ENCODE data around the gene IL5.

Gene IL5

DNA sequence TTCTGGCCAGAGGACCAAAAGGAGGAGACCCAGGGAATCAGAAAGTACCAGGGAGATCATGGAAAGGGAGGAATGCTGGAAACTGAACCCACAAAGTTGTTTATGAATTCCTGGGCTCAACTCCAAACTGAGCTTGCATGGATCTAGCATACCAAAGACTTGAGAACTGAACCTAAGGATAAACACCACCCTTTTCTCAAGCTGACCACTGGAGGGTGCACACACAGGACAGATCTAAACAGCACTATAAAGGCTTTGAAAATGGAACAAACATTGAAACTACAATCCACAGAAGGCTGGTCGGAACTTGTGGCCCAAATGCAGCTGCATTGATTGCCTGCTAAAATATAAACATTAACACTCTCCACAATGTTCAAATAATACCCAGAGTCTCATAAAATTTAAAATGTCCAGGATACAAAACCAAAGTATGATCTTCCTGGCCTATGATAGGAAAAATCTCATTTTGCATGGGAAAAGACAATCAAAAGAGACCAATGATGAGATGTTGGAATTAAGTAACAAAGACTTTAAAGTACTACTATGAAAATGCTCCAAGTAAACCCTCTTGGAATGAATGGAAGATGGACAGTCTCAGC lies 37.1 kb downstream of the IL5 start:
- peak; percentile 63 for DNase-seq (ENCODE audit: low spot score)
- TF ChIP-seq, protein P1, sequence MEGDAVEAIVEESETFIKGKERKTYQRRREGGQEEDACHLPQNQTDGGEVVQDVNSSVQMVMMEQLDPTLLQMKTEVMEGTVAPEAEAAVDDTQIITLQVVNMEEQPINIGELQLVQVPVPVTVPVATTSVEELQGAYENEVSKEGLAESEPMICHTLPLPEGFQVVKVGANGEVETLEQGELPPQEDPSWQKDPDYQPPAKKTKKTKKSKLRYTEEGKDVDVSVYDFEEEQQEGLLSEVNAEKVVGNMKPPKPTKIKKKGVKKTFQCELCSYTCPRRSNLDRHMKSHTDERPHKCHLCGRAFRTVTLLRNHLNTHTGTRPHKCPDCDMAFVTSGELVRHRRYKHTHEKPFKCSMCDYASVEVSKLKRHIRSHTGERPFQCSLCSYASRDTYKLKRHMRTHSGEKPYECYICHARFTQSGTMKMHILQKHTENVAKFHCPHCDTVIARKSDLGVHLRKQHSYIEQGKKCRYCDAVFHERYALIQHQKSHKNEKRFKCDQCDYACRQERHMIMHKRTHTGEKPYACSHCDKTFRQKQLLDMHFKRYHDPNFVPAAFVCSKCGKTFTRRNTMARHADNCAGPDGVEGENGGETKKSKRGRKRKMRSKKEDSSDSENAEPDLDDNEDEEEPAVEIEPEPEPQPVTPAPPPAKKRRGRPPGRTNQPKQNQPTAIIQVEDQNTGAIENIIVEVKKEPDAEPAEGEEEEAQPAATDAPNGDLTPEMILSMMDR (IDR thresholded peaks at IDR 0.05; ENCODE audit: extremely low read depth, missing control alignments): peak; percentile 37

DNA sequence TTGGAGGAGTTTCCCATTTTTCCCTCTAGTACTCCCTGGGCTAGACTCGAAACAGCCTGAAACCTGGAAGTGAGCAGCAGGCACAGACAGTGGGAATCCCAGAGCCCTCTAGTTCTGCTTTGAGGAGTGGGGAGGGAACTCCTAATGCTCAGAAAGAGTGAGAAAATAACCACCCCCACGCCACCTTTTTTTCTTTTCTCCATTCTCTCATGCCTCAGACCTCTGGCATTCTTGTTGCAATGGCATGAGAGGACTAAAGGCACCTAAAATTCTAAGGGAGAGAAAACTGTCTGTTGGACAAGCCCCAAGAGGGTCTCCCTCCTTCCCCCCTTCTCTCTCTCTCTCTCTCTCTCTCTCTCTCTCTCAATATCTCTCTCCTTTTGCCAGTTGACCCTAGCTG lies 37.7 kb downstream of the IL5 start:
- no peak for DNase-seq (ENCODE audit: low spot score)
- TF ChIP-seq, protein P1 (IDR thresholded peaks at IDR 0.05; ENCODE audit: extremely low read depth, missing control alignments): no peak

DNA sequence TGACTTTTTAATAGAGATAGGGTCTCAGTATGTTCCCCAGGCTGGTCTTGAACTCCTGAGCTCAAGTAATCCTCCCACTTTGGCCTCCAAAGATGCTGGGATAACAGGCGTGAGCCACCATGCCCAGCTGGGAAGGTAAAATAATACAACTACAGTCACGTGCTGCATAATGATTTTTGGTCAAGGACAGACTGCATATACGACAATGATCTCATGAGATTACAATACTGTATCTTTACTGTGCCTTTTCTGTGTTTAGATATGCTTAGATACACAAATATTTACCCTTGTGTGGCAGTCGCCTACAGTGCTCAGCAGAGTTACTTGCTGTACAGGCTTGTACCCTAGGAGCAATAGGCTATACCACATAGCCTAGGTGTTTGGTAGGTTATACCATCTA lies 38.6 kb downstream of the IL5 start:
- TF ChIP-seq, protein P1 (IDR thresholded peaks at IDR 0.05; ENCODE audit: extremely low read depth, missing control alignments): no peak
- no peak for DNase-seq (ENCODE audit: low spot score)

DNA sequence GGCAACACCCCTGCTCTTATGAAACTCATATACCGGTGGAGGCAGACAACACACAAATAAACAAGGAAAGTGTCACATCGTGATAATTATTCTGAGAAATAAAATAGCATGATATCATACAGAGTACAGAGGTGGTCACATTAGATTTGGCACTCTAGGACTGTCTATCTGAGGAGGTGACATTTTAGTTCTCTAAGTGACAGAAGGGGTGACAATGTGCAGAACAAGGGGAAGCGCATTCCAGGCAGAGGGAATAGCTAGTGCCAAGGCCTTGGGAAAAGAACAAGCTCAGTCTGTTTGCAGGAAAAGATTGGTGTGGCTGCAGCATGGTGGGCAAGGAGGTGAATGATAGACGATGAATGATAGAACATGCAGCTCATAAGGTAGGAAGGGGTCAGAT lies 40.1 kb downstream of the IL5 start:
- TF ChIP-seq, protein P1 (IDR thresholded peaks at IDR 0.05; ENCODE audit: extremely low read depth, missing control alignments): no peak
- DNase-seq (ENCODE audit: low spot score): no peak

DNA sequence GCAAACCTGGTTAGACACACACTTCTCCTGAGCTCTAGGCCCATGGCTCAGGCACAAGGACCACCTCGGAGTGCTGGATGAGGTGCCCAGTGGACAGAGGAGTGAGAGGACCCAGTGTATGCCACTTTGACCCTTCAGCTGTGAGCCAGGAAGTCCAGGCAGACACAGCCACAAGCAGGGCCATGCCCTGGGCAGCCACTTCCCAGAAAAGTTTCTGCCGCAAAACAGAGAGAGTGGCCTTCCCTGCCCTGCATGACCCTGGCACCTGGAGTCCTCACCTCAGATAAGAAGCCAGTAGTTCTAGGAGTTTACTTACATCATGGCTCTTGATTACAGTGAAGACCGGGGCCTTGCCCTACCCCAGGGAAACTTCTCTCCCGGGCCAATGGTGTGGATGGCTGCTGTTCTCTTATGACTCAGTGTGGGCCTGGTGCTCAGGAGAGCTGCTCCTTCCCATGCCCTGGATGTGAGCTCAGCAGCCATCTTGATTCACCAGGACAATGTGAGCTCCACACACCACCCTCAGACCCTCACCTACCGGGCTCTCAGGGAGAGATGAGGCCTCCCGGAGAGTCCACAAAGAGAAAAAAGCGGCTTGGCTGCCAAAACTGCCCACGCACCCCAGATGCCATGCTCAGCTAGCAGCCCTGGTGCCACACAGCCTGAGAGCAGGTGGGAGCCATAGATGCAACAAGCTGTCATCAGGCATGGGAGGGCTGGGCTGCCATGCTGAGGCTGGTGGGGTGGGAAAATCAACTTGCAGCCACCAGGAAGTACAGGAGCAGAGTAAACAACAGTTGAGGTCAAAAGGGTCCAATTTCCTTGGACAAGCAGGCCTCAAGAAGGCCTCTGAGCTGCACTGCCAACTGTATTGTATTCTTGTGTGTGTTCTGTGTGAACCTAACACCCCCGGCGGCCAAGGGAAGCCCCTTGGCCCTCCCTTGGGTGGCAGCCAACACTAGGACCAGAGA lies 41.1 kb downstream of the IL5 start:
- TF ChIP-seq, protein P1 (IDR thresholded peaks at IDR 0.05; ENCODE audit: extremely low read depth, missing control alignments): no peak
- DNase-seq (ENCODE audit: low spot score): no peak

DNA sequence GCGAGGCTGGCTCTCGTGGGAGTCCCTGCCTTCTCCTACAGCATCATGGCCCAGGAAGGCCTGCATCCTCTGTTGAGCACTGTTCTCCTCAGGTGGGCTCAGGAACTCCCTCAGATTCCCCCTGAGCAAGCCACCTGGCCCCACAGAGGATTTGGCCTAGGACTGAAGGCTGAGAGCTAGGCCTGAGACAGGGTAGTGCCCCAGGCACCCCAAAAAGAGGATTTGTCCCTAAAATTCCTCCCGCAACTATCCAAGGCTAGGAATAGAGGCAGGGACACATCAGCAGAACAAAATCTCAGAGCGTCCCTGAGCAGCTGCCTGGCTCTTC lies 41.7 kb downstream of the IL5 start:
- TF ChIP-seq, protein P1 (IDR thresholded peaks at IDR 0.05; ENCODE audit: extremely low read depth, missing control alignments): no peak
- no peak for DNase-seq (ENCODE audit: low spot score)

DNA sequence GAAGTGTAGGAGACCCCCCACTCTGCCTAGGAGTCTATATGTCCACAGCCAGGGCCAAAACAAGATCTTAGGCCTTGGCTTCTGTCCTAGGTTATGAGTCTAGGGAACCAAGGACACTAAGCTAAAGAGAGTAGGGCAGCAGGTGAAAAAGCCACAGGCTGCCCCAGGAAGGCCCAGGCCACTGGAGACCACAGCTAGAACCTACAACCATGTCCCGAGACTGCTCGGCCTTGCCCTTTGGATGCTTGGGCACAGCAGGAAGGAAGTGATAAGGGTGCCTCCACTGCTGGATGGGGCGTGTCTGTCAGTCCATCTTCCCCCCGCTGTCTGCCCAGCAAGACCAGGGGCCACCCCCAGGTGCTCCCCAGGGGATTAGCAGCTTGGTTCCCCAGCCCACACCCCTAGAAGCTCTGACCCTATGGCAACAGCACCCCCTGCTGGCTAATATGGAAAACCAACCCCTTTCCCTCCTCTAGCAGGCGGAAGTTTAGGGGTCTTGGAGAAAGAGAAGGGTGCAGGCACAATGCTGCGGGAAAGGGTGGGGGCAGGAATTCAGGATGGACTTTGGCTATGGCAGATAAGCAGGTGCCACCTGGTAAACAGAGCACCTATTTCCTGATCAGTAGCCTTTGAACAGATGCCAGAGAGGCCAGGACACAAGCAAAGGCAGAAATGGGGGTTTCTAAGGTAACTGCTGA lies 42.2 kb downstream of the IL5 start:
- TF ChIP-seq, protein P1 (IDR thresholded peaks at IDR 0.05; ENCODE audit: extremely low read depth, missing control alignments): peak; percentile 89
- peak; percentile 82 for DNase-seq (ENCODE audit: low spot score)
